ENCODE results near the gene PLD1.

DNA sequence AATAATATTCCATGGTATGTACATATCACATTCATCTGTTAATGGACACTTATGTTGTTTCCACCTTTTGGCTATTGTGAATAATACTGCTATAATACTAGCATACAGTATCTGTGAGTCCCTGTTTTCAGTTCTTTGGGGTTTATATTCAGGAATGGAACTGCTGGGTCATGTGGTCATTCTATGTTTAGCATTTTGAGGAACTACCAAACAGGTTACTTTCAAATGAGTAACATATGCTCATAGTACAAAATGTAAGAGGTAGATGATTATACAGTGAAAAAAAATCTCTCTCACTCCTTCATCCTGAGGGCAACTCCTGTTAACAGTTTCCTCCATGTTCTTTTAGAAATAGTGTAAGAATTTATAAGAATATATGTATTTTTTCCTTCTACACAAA, 162.2 kb downstream of the PLD1 start:
- TF ChIP-seq TAF1 (IDR thresholded peaks at IDR 0.05; ENCODE audit: borderline replicate concordance, insufficient read depth, low read length) (no peak), POLR2AphosphoS5 (IDR thresholded peaks at IDR 0.05; ENCODE audit: low read depth, low read length) (no peak), SIN3A (IDR thresholded peaks at IDR 0.05; ENCODE audit: borderline replicate concordance, insufficient read depth, low read length) (no peak)
- TF ChIP-seq, protein P1, sequence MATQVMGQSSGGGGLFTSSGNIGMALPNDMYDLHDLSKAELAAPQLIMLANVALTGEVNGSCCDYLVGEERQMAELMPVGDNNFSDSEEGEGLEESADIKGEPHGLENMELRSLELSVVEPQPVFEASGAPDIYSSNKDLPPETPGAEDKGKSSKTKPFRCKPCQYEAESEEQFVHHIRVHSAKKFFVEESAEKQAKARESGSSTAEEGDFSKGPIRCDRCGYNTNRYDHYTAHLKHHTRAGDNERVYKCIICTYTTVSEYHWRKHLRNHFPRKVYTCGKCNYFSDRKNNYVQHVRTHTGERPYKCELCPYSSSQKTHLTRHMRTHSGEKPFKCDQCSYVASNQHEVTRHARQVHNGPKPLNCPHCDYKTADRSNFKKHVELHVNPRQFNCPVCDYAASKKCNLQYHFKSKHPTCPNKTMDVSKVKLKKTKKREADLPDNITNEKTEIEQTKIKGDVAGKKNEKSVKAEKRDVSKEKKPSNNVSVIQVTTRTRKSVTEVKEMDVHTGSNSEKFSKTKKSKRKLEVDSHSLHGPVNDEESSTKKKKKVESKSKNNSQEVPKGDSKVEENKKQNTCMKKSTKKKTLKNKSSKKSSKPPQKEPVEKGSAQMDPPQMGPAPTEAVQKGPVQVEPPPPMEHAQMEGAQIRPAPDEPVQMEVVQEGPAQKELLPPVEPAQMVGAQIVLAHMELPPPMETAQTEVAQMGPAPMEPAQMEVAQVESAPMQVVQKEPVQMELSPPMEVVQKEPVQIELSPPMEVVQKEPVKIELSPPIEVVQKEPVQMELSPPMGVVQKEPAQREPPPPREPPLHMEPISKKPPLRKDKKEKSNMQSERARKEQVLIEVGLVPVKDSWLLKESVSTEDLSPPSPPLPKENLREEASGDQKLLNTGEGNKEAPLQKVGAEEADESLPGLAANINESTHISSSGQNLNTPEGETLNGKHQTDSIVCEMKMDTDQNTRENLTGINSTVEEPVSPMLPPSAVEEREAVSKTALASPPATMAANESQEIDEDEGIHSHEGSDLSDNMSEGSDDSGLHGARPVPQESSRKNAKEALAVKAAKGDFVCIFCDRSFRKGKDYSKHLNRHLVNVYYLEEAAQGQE (IDR thresholded peaks at IDR 0.05; ENCODE audit: insufficient read depth in 1 of 2, low read depth in 2 of 2, low read length in 2 of 2) = no peak
